ENCODE results near the gene PRKCH. TPM values are rescaled to one million over a fixed set of nuclear protein-coding genes. Genes with fewer than 3 reads are reported as not detected.

The PRKCH gene
- total RNA-seq, 1 experiment from 2014 or later = 22.3 TPM

DNA sequence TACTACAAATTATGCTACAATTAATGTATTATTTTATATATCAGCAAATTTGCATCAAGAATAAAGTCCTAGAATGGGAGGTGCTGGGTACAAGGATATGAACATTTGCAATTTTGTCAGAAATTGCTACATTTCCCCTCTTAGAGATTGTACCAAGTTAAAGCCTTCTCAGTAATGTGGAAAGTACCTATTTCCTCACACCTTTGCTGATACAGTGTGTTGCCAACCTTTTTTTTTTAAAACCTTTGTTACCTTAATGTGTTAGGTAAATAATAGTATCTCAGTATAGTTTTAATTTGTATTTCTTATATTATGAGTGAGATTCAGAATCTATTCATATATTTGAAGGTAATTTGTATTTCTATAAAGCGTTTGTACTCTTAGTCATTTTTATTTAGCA lies 278.6 kb downstream of the PRKCH start:
- BruUV-seq (replicated peaks) = no TSS peak

More for the DNA sequence above, 278.6 kb downstream of the PRKCH start:
- Mint-ChIP-seq H3K4me1 (ENCODE audit: low read depth, unreplicated experiment) (peaks cover 42% of the 10 kb centered on the region), H3K9me3 (ENCODE audit: low read depth, unreplicated experiment) (no peaks in the 10 kb centered on the region), H3K4me3 (ENCODE audit: low read depth, unreplicated experiment) (no peak overlapping the region), H3K27me3 (ENCODE audit: unreplicated experiment) (no peaks in the 10 kb centered on the region), H3K27ac (ENCODE audit: unreplicated experiment) (no peak overlapping the region), H3K36me3 (ENCODE audit: insufficient read depth, unreplicated experiment) (no peaks in the 10 kb centered on the region)
- TF ChIP-seq, protein P1, sequence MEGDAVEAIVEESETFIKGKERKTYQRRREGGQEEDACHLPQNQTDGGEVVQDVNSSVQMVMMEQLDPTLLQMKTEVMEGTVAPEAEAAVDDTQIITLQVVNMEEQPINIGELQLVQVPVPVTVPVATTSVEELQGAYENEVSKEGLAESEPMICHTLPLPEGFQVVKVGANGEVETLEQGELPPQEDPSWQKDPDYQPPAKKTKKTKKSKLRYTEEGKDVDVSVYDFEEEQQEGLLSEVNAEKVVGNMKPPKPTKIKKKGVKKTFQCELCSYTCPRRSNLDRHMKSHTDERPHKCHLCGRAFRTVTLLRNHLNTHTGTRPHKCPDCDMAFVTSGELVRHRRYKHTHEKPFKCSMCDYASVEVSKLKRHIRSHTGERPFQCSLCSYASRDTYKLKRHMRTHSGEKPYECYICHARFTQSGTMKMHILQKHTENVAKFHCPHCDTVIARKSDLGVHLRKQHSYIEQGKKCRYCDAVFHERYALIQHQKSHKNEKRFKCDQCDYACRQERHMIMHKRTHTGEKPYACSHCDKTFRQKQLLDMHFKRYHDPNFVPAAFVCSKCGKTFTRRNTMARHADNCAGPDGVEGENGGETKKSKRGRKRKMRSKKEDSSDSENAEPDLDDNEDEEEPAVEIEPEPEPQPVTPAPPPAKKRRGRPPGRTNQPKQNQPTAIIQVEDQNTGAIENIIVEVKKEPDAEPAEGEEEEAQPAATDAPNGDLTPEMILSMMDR (IDR thresholded peaks at IDR 0.05; ENCODE audit: unreplicated experiment) = no peak
- intact Hi-C loops (cut with micrococcal nuclease; ENCODE audit: unreplicated experiment) = no loop called here
- CTCF ChIA-PET = no interaction called here
- DNase-seq = no peak

Other genes starting within 250 kb of the PRKCH start
- 55.5 and 79.2 TPM in 2 replicates for gene TMEM30B, start 40.2 kb upstream of the PRKCH start, total RNA-seq (2022)